IPS-NIHi11 (cell line): Measurements from ENCODE around the gene MSMO1.

ENCODE experiments used
- DNase-seq: peaks from one replicate; pipeline ENCODE4 v3.0.0; 2012; ENCODE audit warnings: mixed read lengths, low spot score

MSMO1 gene

GRCh38 chr4:165360985-165361670 is 33.7 kb downstream of the MSMO1 start:
- no peak for DNase-seq

GRCh38 chr4:165361810-165362209 is 34.3 kb downstream of the MSMO1 start:
- DNase-seq, result no peak

GRCh38 chr4:165364452-165365080 is 37.1 kb downstream of the MSMO1 start:
- DNase-seq, result no peak

- DNase-seq, result no peak
Measured at GRCh38 chr4:165367040-165367439, 39.6 kb downstream of the MSMO1 start.

GRCh38 chr4:165368114-165368513 is 40.6 kb downstream of the MSMO1 start:
- DNase-seq, result peak; percentile 55

- no peak for DNase-seq
Measured at GRCh38 chr4:165368567-165368966, 41.1 kb downstream of the MSMO1 start.

- no peak for DNase-seq
Measured at GRCh38 chr4:165369522-165369921, 42.1 kb downstream of the MSMO1 start.

GRCh38 chr4:165370530-165370929 is 43.1 kb downstream of the MSMO1 start:
- DNase-seq, result no peak

GRCh38 chr4:165375465-165375864 is 48.0 kb downstream of the MSMO1 start:
- DNase-seq, result no peak

- no peak for DNase-seq
Measured at GRCh38 chr4:165378398-165378744, 50.9 kb downstream of the MSMO1 start.

- peak; percentile 76 for DNase-seq
Measured at GRCh38 chr4:165378745-165379677, 51.5 kb downstream of the MSMO1 start, which contains the start of gene CPE. TSS of gene CPE (plus strand) at chr4:165379008. CDS start at chr4:165379222, 214 bp downstream.

- DNase-seq, result peak; percentile 21
Measured at GRCh38 chr4:165379678-165380064, 52.2 kb downstream of the MSMO1 start.

GRCh38 chr4:165380805-165381204 is 53.3 kb downstream of the MSMO1 start:
- no peak for DNase-seq

- DNase-seq, result no peak
Measured at GRCh38 chr4:165381821-165382373, 54.4 kb downstream of the MSMO1 start.

GRCh38 chr4:165382640-165383039 is 55.2 kb downstream of the MSMO1 start:
- no peak for DNase-seq

- DNase-seq, result no peak
Measured at GRCh38 chr4:165383591-165384073, 56.2 kb downstream of the MSMO1 start.

GRCh38 chr4:165384186-165384585 is 56.7 kb downstream of the MSMO1 start:
- DNase-seq, result no peak

- no peak for DNase-seq
Measured at GRCh38 chr4:165384598-165384997, 57.1 kb downstream of the MSMO1 start.

GRCh38 chr4:165385126-165385525 is 57.7 kb downstream of the MSMO1 start:
- DNase-seq, result no peak

- DNase-seq, result no peak
Measured at GRCh38 chr4:165386328-165386727, 58.9 kb downstream of the MSMO1 start.

GRCh38 chr4:165388756-165389155 is 61.3 kb downstream of the MSMO1 start:
- no peak for DNase-seq
